HCT116 (cell line): ENCODE measurements around the gene TJP3. TPM values are rescaled to one million over a fixed set of nuclear protein-coding genes. Genes with fewer than 3 reads are reported as not detected.

Experiments used
- ATAC-seq: fragments of 200-7000 bp; cut with Tn5 transposase; 2 replicates; pipeline ENCODE4 v1.9.1; 2020; ENCODE audit warnings: mild to moderate bottlenecking, moderate library complexity
- BruUV-seq: library from RNA; stranded (reverse); fragments of 400-500 nt; replicated peaks from 2 replicates; lab custom pipeline; 2021; lab: Mats Ljungman, UMichigan
- CTCF ChIA-PET: fragments of 300-600 bp; sonication (Branson Sonifier 250); formaldehyde crosslinking; loops from one replicate; lab custom pipeline; 2021; ENCODE audit warnings: antibody characterized with exemption; lab: Charles Lee
- POLR2A ChIA-PET: fragments of 300-600, 350-600 bp; sonication (Branson Sonifier 250); formaldehyde crosslinking; loops from one replicate; lab custom pipeline; 2021; ENCODE audit warnings: antibody characterized with exemption; lab: Charles Lee
- RAD21 ChIA-PET, 2 experiments: fragments of 300-600 bp; sonication (Branson Sonifier 250); formaldehyde crosslinking; loops; one replicate each; lab custom pipeline; 2023; ENCODE audit warnings: low total read pairs in 2 of 2; ENCODE audit not compliant: uncharacterized antibody in 2 of 2, unreplicated experiment in 2 of 2, low non-redundant PET in 1 of 2; lab: Charles Lee
- DNase-seq: peaks from one replicate; pipeline ENCODE4 v3.0.0-alpha.2; 2010; ENCODE audit warnings: low read depth, low spot score
- H2AFZ ChIP-seq: fragments of 200-600 bp; shearing (Covaris generic), sonication (generic); 2 replicates; pipeline ENCODE4 v1.6.1; 2017; ENCODE audit warnings: low read depth, mixed run types, mixed read lengths, antibody characterized with exemption, low read length; ENCODE audit not compliant: poor library complexity, severe bottlenecking
- H3K27ac ChIP-seq: 2 replicates; pipeline ENCODE4 v1.5.1; 2012; ENCODE audit warnings: low read depth, low read length
- H3K27me3 ChIP-seq: fragments of 200-600 bp; sonication (generic); 2 replicates; pipeline ENCODE4 v1.6.1; 2016; ENCODE audit warnings: mixed run types, low read length, mixed read lengths; ENCODE audit not compliant: insufficient read depth
- H3K36me3 ChIP-seq, 2 experiments: fragments of 200-500 bp in 1 of 2; fragments of 200-600 bp in 1 of 2; sonication (Bioruptor generic) in 1 of 2; sonication (generic) in 1 of 2; 2 replicates each; pipeline versions ENCODE4 v1.5.1 to v1.6.1; 2014 to 2016; ENCODE audit warnings: low read length in 2 of 2, inconsistent platforms in 1 of 2, mixed read lengths in 1 of 2, mixed run types in 1 of 2; ENCODE audit not compliant: insufficient read depth in 2 of 2, control insufficient read depth in 1 of 2
- H3K4me1 ChIP-seq, 2 experiments: fragments of 200-600 bp in 1 of 2; sonication (generic) in 1 of 2; 2 replicates each; pipeline versions ENCODE4 v1.5.1 to v1.6.1; 2012 to 2017; ENCODE audit warnings: low read length in 2 of 2, inconsistent platforms in 1 of 2, mild to moderate bottlenecking in 1 of 2, mixed read lengths in 1 of 2, mixed run types in 1 of 2, moderate library complexity in 1 of 2; ENCODE audit not compliant: insufficient read depth in 2 of 2, control insufficient read depth in 1 of 2
- H3K4me2 ChIP-seq: fragments of 200-600 bp; sonication (generic); 2 replicates; pipeline ENCODE4 v1.6.1; 2017; ENCODE audit warnings: mixed run types, low read length, mixed read lengths
- H3K4me3 ChIP-seq, 2 experiments: fragments of 200-600 bp in 1 of 2; sonication (generic) in 1 of 2; replicated peaks in 1 of 2; 2 replicates each; pipeline ENCODE4 v1.5.1; 2011 to 2016; ENCODE audit warnings: low read length in 2 of 2, control low read depth in 1 of 2, low read depth in 1 of 2, mild to moderate bottlenecking in 1 of 2, mixed read lengths in 1 of 2, mixed run types in 1 of 2
- H3K79me2 ChIP-seq: fragments of 200-600 bp; sonication (generic); 2 replicates; pipeline ENCODE4 v1.6.1; 2017; ENCODE audit warnings: mild to moderate bottlenecking, mixed run types, low read length, moderate library complexity, mixed read lengths; ENCODE audit not compliant: insufficient read depth
- H3K9ac ChIP-seq: fragments of 200-600 bp; sonication (generic); 2 replicates; pipeline ENCODE4 v1.6.1; 2016; ENCODE audit warnings: low read length, mixed read lengths
- H3K9me2 ChIP-seq: fragments of 200-600 bp; sonication (generic), shearing (Covaris generic); 2 replicates; pipeline ENCODE4 v1.6.1; 2017; ENCODE audit warnings: mixed run types, mild to moderate bottlenecking, moderate library complexity; ENCODE audit not compliant: insufficient read depth
- H3K9me3 ChIP-seq, 2 experiments: fragments of 200-500 bp in 1 of 2; fragments of 200-600 bp in 1 of 2; sonication (Bioruptor generic) in 1 of 2; sonication (generic) in 1 of 2; 2 replicates each; pipeline ENCODE4 v1.6.1; 2014 to 2017; ENCODE audit warnings: low read length in 2 of 2, mixed read lengths in 2 of 2, inconsistent platforms in 1 of 2, low read depth in 1 of 2, mild to moderate bottlenecking in 1 of 2, mixed run types in 1 of 2, moderate library complexity in 1 of 2; ENCODE audit not compliant: control insufficient read depth in 1 of 2, insufficient read depth in 1 of 2
- H4K20me1 ChIP-seq: fragments of 200-600 bp; sonication (generic), shearing (Covaris generic); 2 replicates; pipeline ENCODE4 v1.6.1; 2017; ENCODE audit warnings: mixed run types, mild to moderate bottlenecking, moderate library complexity; ENCODE audit not compliant: insufficient read depth
- ATF3 ChIP-seq: IDR thresholded peaks from 2 replicates; pipeline ENCODE4 v1.6.1; 2012
- ELF1 ChIP-seq: IDR thresholded peaks from 2 replicates; pipeline ENCODE4 v1.6.1; 2012; ENCODE audit warnings: low read depth, borderline replicate concordance
- JUND ChIP-seq: IDR thresholded peaks from 2 replicates; pipeline ENCODE4 v1.6.1; 2012
- SIN3A ChIP-seq: IDR thresholded peaks from 2 replicates; pipeline ENCODE4 v1.6.1; 2012; ENCODE audit warnings: low read depth
- ZFX ChIP-seq: fragments of 450-650 bp; IDR thresholded peaks from 2 replicates; pipeline ENCODE4 v1.6.1; 2017
- ZNF274 ChIP-seq: fragments of 200-500 bp; sonication (Bioruptor generic); IDR thresholded peaks from 2 replicates; pipeline ENCODE4 v1.6.1; 2014; ENCODE audit warnings: mild to moderate bottlenecking, low read depth, low read length, inconsistent platforms
- intact Hi-C: fragments of 100-400 bp; cut with micrococcal nuclease; formaldehyde crosslinking; loops from 2 replicates; pipeline ENCODE4 v1.10.0; 2022
- total RNA-seq: library from RNA; stranded (reverse); gene quantifications from one replicate; pipeline ENCODE4 v1.2.1, GENCODE V29; 2021; ENCODE audit not compliant: unreplicated experiment
- TF ChIP-seq, protein P1 (sequence below): IDR thresholded peaks from 2 replicates; pipeline ENCODE4 v1.6.1; 2012
- TF ChIP-seq, protein P2 (sequence below): IDR thresholded peaks from 2 replicates; pipeline ENCODE4 v1.6.1; 2011; ENCODE audit warnings: mild to moderate bottlenecking, low read length, moderate library complexity; ENCODE audit not compliant: insufficient replicate concordance; ENCODE audit errors: extremely low read depth

TJP3 gene
- total RNA-seq, 1 experiment from 2014 or later: 69.6 TPM

DNA sequence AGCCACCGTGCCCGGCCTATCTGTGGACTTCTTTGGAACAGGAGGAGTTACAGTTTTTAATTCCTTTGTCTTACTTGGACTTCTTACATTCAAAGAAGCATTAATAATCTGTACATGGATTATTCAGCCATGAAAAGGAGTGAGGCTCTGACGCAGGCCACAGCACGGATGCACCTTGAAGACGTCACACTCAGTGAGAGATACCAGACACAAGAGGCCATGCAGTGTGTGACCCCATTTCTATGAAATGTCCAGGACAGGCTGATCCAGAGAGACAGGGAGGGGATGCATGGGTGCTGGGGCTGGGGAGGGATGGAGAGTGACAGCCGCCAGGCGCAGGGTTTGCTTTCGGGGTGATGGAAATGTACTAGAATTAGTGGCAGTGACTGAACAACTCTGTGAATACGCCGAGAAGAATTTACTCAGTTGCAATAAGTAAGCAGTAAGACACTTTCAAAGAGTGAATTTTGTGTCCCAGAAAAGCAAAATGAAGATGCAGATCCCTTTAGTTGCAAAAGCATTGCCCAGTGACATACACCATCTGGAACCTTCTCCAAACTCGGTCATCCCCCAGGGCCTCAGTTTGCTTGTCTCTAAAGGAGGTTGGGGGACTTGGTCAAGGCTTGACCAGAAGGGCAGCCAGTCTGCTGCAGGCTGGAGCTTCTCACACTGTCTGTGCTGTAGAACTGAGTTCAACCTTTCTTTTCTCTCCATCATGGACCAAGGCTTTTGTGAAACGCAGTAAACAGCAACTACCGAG lies 33.2 kb upstream of the TJP3 start:
- RAD21 ChIA-PET: no interaction called here

More for the DNA sequence above, 33.2 kb upstream of the TJP3 start:
- Histone ChIP-seq H3K79me2 (no peaks in the 10 kb centered on the region; the same call in 1 of the 2 replicates), H3K27ac (no peak overlapping the region), H3K9me3 (no peaks in the 10 kb centered on the region), H3K4me1 (no peaks in the 10 kb centered on the region), H3K27me3 (no peaks in the 10 kb centered on the region), H3K36me3 (no peaks in the 10 kb centered on the region), H3K4me2 (no peak overlapping the region), H3K9me2 (no peaks in the 10 kb centered on the region), H4K20me1 (no peaks in the 10 kb centered on the region), H2AFZ (no peak overlapping the region), H3K9ac (no peak overlapping the region), H3K4me3 (no peak overlapping the region)
- DNase-seq: no peak
- TF ChIP-seq ZNF274: no peak
- TF ChIP-seq, protein P1, sequence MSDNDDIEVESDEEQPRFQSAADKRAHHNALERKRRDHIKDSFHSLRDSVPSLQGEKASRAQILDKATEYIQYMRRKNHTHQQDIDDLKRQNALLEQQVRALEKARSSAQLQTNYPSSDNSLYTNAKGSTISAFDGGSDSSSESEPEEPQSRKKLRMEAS: no peak
- no peak for TF ChIP-seq ELF1
- no peak for TF ChIP-seq ZFX
- TF ChIP-seq, protein P2, sequence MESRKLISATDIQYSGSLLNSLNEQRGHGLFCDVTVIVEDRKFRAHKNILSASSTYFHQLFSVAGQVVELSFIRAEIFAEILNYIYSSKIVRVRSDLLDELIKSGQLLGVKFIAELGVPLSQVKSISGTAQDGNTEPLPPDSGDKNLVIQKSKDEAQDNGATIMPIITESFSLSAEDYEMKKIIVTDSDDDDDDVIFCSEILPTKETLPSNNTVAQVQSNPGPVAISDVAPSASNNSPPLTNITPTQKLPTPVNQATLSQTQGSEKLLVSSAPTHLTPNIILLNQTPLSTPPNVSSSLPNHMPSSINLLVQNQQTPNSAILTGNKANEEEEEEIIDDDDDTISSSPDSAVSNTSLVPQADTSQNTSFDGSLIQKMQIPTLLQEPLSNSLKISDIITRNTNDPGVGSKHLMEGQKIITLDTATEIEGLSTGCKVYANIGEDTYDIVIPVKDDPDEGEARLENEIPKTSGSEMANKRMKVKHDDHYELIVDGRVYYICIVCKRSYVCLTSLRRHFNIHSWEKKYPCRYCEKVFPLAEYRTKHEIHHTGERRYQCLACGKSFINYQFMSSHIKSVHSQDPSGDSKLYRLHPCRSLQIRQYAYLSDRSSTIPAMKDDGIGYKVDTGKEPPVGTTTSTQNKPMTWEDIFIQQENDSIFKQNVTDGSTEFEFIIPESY: no peak
- no peak for TF ChIP-seq SIN3A
- no peak for TF ChIP-seq ATF3
- no peak for TF ChIP-seq JUND
- ChIA-PET POLR2A (no interaction called here), CTCF (no interaction called here)
- intact Hi-C loops: no loop called here
- no peak for ATAC-seq
- no TSS peak for BruUV-seq
